Measurements from ENCODE around the gene TWF2.
A peak's percentile ranks its signal among the peaks of the same experiment; 100 is the strongest.
"Not testable (repeated sequence)": the region's sequence is repeated elsewhere in the genome, so short reads cannot be mapped to it uniquely, and the experiment has no call there.

TWF2 gene

GRCh38 chr3:52238761-52239701 lies at the start of gene TWF2:
Gene TWF2, minus strand, starts transcription at chr3:52239158. Its CDS starts 142 bp downstream, at chr3:52239016.
- DNase-seq = peak; percentile 68

GRCh38 chr3:52288674-52289073 lies 49.7 kb upstream of the TWF2 start:
- no peak for DNase-seq

GRCh38 chr3:52286777-52287110 lies 47.8 kb upstream of the TWF2 start:
- no peak for DNase-seq

- not testable (repeated sequence) for DNase-seq
Measured at GRCh38 chr3:52284051-52284450, 45.1 kb upstream of the TWF2 start.

GRCh38 chr3:52283306-52283705 lies 44.3 kb upstream of the TWF2 start:
- DNase-seq = no peak

- no peak for DNase-seq
Measured at GRCh38 chr3:52281981-52282801, 43.2 kb upstream of the TWF2 start.

GRCh38 chr3:52280050-52280461 lies 41.1 kb upstream of the TWF2 start:
- DNase-seq = peak; percentile 59

GRCh38 chr3:52279596-52279995 lies 40.6 kb upstream of the TWF2 start:
- DNase-seq = no peak

- peak; percentile 96 for DNase-seq
Measured at GRCh38 chr3:52278510-52279069, 39.6 kb upstream of the TWF2 start, which contains the start of gene WDR82. Gene WDR82, minus strand, starts transcription at chr3:52278649. Its CDS starts 288 bp downstream, at chr3:52278361.

GRCh38 chr3:52277972-52278509 lies 39.1 kb upstream of the TWF2 start:
- DNase-seq = no peak

- peak; percentile 55 for DNase-seq
Measured at GRCh38 chr3:52277071-52277964, 38.4 kb upstream of the TWF2 start.

GRCh38 chr3:52274781-52275180 lies 35.8 kb upstream of the TWF2 start:
- not testable (repeated sequence) for DNase-seq

- no peak for DNase-seq
Measured at GRCh38 chr3:52272831-52273230, 33.9 kb upstream of the TWF2 start.

GRCh38 chr3:52272172-52272571 lies 33.2 kb upstream of the TWF2 start:
- not testable (repeated sequence) for DNase-seq

- no peak for DNase-seq
Measured at GRCh38 chr3:52270252-52270754, 31.3 kb upstream of the TWF2 start.

GRCh38 chr3:52269776-52270175 lies 30.8 kb upstream of the TWF2 start:
- DNase-seq = no peak

GRCh38 chr3:52268036-52268435 lies 29.1 kb upstream of the TWF2 start:
- no peak for DNase-seq

GRCh38 chr3:52265387-52265786 lies 26.4 kb upstream of the TWF2 start:
- no peak for DNase-seq

- DNase-seq = no peak
Measured at GRCh38 chr3:52262447-52262846, 23.5 kb upstream of the TWF2 start.

- no peak for DNase-seq
Measured at GRCh38 chr3:52259448-52259847, 20.5 kb upstream of the TWF2 start.

- no peak for DNase-seq
Measured at GRCh38 chr3:52259035-52259434, 20.1 kb upstream of the TWF2 start.

- no peak for DNase-seq
Measured at GRCh38 chr3:52257911-52258310, 19.0 kb upstream of the TWF2 start.

Data from midbrain (tissue), 1 donor.